Measurements from ENCODE around the gene LTB4R. TPM values are rescaled to one million over a fixed set of nuclear protein-coding genes. Genes with fewer than 3 reads are reported as not detected.
A peak's percentile ranks its signal among the peaks of the same experiment; 100 is the strongest.

LTB4R gene
- 9.3 TPM for total RNA-seq
- 4.6 TPM for polyA plus RNA-seq (ENCODE audit: insufficient read depth, low read depth, low replicate concordance)
- long read RNA-seq, donor 1, full-length matches to known transcripts: 4 of 4 reads
- long read RNA-seq, donor 1, partial matches to known transcripts: 0 of 4 reads
- long read RNA-seq, donor 1, other reads (novel, unspliced or antisense): 0 of 4 reads
- long read RNA-seq, donor 2: 0 reads
- long read RNA-seq, donor 3, full-length matches to known transcripts: 2 of 8 reads
- long read RNA-seq, donor 3, partial matches to known transcripts: 6 of 8 reads
- long read RNA-seq, donor 3, other reads (novel, unspliced or antisense): 0 of 8 reads
- long read RNA-seq, donor 4: 0 reads
- long read RNA-seq, donor 5: 0 reads
- long read RNA-seq, donor 6: 0 reads
- long read RNA-seq, donor 7, transcript LTB4R-201 (2 exons, 1,616 nt): major isoform, 5 of 20 reads
- long read RNA-seq, donor 7, partial matches to known transcripts: 0 of 20 reads
- long read RNA-seq, donor 7, other reads (novel, unspliced or antisense): 14 of 20 reads
- long read RNA-seq, donor 8: 0 reads
- long read RNA-seq, donor 9: 0 reads
- long read RNA-seq, donor 10, partial matches to known transcripts: 0 of 2 reads
- long read RNA-seq, donor 10, other reads (novel, unspliced or antisense): 0 of 2 reads

- H3K9ac ChIP-seq (ENCODE audit: low read length in 3 of 3): peak within 1 kb of the TSS in 1 of 3 donors; percentile 30
Measured at GRCh38 chr14:24310646-24311604, at the start of gene LTB4R. Gene LTB4R, plus strand, starts transcription at chr14:24311502. Its CDS starts 4,150 bp downstream, at chr14:24315652.

GRCh38 chr14:24261969-24262327 is 49.4 kb upstream of the LTB4R start:
- Histone ChIP-seq H3K4me3 (ENCODE audit: low read length in 3 of 3) (no peak overlapping the region), H3K27ac (ENCODE audit: low read depth in 2 of 2, low read length in 2 of 2) (no peak overlapping the region), H3K27me3 (ENCODE audit: control insufficient read depth, insufficient read depth, low read length) (no peaks in the 10 kb centered on the region), H3K9me3 (ENCODE audit: control insufficient read depth in 2 of 3, insufficient read depth in 1 of 3, low read length in 3 of 3) (no peaks in the 10 kb centered on the region), H3K36me3 (ENCODE audit: control insufficient read depth in 2 of 3, insufficient read depth in 3 of 3, low read length in 3 of 3) (peaks cover 0 to 4% (median 1%) of the 10 kb centered on the region in 3 donors), H3K9ac (ENCODE audit: low read length in 3 of 3) (no peak overlapping the region), H3K4me1 (ENCODE audit: control insufficient read depth in 2 of 3, insufficient read depth in 2 of 3, low read depth in 1 of 3, low read length in 3 of 3) (peaks cover 0 to 3% (median 0%) of the 10 kb centered on the region in 3 donors)
- no peak for FAIRE-seq
- intact Hi-C loops (cut with DNase I): no loop called here
- TF ChIP-seq, protein P1, sequence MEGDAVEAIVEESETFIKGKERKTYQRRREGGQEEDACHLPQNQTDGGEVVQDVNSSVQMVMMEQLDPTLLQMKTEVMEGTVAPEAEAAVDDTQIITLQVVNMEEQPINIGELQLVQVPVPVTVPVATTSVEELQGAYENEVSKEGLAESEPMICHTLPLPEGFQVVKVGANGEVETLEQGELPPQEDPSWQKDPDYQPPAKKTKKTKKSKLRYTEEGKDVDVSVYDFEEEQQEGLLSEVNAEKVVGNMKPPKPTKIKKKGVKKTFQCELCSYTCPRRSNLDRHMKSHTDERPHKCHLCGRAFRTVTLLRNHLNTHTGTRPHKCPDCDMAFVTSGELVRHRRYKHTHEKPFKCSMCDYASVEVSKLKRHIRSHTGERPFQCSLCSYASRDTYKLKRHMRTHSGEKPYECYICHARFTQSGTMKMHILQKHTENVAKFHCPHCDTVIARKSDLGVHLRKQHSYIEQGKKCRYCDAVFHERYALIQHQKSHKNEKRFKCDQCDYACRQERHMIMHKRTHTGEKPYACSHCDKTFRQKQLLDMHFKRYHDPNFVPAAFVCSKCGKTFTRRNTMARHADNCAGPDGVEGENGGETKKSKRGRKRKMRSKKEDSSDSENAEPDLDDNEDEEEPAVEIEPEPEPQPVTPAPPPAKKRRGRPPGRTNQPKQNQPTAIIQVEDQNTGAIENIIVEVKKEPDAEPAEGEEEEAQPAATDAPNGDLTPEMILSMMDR (IDR thresholded peaks at IDR 0.05; ENCODE audit: borderline replicate concordance, extremely low read depth, insufficient read depth): no peak
- peak in 1 of 5 donors; percentile 68 for DNase-seq

More at GRCh38 chr14:24310646-24311604, at the start of gene LTB4R:
- Histone ChIP-seq H3K36me3 (ENCODE audit: control insufficient read depth in 2 of 3, insufficient read depth in 3 of 3, low read length in 3 of 3) (peaks cover 0 to 11% (median 7%) of the 10 kb centered on the region in 3 donors), H3K9me3 (ENCODE audit: control insufficient read depth in 2 of 3, insufficient read depth in 1 of 3, low read length in 3 of 3) (no peaks in the 10 kb centered on the region), H3K4me3 (ENCODE audit: low read length in 3 of 3) (peak within 1 kb of the TSS in 2 of 3 donors; percentile 18 to 49), H3K27ac (ENCODE audit: low read depth in 2 of 2, low read length in 2 of 2) (peak within 1 kb of the TSS; percentile 68 to 72), H3K27me3 (ENCODE audit: control insufficient read depth, insufficient read depth, low read length) (peaks cover 3% of the 10 kb centered on the region), H3K4me1 (ENCODE audit: control insufficient read depth in 2 of 3, insufficient read depth in 2 of 3, low read depth in 1 of 3, low read length in 3 of 3) (peaks cover 0 to 46% (median 38%) of the 10 kb centered on the region in 3 donors)
- no peak for FAIRE-seq
- TF ChIP-seq, protein P1 (IDR thresholded peaks at IDR 0.05; ENCODE audit: borderline replicate concordance, extremely low read depth, insufficient read depth): peak; percentile 7
- intact Hi-C loops (cut with DNase I): no loop called here
- DNase-seq: peak; percentile 89 to 94 (median 90)

- TF ChIP-seq, protein P1 (IDR thresholded peaks at IDR 0.05; ENCODE audit: borderline replicate concordance, extremely low read depth, insufficient read depth): no peak
- intact Hi-C loops (cut with DNase I): no loop called here
- H3K9me3 ChIP-seq (ENCODE audit: control insufficient read depth in 2 of 3, insufficient read depth in 1 of 3, low read length in 3 of 3): no peaks in the 10 kb centered on the region
- DNase-seq: peak in 1 of 5 donors; percentile 54
- no peak for FAIRE-seq
- no peak within 1 kb of the TSS for H3K9ac ChIP-seq (ENCODE audit: low read length in 3 of 3)
- peaks cover 0 to 7% (median 7%) of the 10 kb centered on the region in 3 donors for H3K36me3 ChIP-seq (ENCODE audit: control insufficient read depth in 2 of 3, insufficient read depth in 3 of 3, low read length in 3 of 3)
- H3K27ac ChIP-seq (ENCODE audit: low read depth in 2 of 2, low read length in 2 of 2): no peak within 1 kb of the TSS
- peaks cover 0 to 3% (median 0%) of the 10 kb centered on the region in 3 donors for H3K4me1 ChIP-seq (ENCODE audit: control insufficient read depth in 2 of 3, insufficient read depth in 2 of 3, low read depth in 1 of 3, low read length in 3 of 3)
- H3K4me3 ChIP-seq (ENCODE audit: low read length in 3 of 3): no peak within 1 kb of the TSS
- H3K27me3 ChIP-seq (ENCODE audit: control insufficient read depth, insufficient read depth, low read length): no peaks in the 10 kb centered on the region
Measured at GRCh38 chr14:24262821-24263733, 48.2 kb upstream of the LTB4R start, which contains the start of gene TGM1. Gene TGM1, minus strand, starts transcription at chr14:24263177. Its CDS starts 825 bp downstream, at chr14:24262352.
